GM18858 (cell line): ENCODE measurements around the gene PPP1R14D.

ENCODE experiments used
- ATAC-seq: cut with Tn5 transposase; IDR thresholded peaks from one replicate; pipeline ENCODE4 v1.9.1; 2021; ENCODE audit not compliant: unreplicated experiment

Gene PPP1R14D

DNA sequence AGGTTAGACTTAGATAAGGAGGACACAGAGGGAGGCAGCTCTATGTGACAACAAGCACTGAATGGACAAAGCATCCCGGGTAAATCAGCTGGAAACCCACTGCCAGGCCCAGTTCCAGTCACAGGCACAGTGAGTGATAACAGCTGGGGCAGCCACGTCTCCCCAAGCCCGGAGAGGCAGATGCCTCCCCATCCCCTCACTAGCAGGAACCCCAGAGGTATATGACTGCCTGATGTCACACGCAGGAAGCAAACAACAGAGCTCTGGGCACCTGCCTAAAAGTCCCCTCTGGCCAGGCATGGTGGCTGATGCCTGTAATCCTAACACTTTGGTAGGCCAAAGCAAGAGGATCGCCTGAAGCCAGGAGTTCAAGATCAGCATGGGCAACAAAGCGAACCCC, 40.5 kb downstream of the PPP1R14D start:
- ATAC-seq: no peak

DNA sequence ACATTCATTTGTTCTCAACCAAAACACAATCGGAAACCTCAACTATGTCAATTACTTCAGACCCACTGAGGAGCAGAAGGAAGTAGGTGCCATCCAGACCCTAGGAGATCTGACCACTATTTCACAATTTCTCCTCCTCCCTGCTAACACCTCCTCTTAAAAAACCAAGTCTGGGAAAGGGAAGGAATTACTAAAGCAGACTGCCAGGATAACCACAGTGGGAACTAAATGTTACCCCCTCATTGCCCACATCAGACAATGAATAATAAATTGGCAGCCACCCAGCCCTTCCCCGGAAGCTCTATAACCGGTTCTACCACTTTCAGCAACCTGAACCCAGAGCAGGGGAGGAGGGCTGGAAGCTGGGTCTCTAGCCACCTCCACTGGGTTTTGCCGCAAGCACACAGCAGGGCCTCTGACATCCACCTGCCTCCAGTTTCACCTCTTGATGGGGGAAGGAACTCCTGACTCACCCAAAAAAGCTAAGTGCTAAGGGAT, 41.1 kb downstream of the PPP1R14D start:
- no peak for ATAC-seq

DNA sequence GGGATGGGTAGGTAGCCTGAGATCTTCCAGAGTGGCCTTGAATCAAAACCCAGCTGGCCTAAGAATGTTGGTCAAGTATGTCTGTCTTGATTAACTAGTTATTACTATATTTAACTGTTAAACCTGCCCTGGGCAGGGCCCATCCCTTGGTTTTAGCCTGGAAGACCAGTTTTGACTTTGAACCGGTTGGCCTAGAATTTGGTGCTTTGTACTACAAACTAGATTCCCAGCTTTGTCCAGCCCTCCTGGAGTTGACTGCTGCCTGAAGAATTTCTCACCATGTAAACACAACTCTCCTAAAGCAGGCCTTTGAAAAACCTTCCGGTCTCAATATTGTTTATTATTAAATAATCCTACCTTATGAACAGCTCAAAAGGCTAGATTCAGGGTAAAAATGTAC, 42.7 kb downstream of the PPP1R14D start:
- ATAC-seq: no peak

GRCh38 chr15:40785164-40785563, 43.3 kb downstream of the PPP1R14D start:
- ATAC-seq: no peak

DNA sequence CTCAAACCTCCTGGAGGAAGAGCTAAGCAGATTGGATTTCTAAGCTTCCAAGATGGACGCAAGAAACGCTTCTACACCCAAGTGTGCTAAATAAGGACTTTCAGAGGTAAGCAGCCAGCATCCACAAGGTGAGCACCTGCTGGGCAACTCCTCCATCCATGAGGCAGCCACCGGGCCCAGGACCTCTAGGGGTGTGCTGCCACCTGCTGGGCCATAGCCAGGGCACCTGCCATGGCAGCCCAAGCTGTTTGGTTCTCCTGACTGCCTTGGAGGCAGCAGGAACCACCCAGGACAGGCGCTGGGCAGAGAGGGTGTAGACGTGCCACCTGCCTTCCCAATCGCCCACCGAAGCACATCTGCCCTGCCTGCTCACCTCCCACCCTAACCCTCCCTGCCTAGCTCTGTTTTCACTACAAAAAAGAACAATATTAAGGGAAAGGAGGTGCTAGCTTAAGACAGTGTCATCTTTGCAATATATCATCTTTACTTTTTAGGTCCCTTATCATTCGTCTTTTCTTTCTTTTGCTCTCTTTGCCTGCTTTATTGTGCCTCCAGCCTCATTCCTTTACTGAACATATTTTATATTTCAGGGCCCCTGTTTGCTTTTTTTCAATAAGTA, 45.8 kb downstream of the PPP1R14D start:
- ATAC-seq: no peak

DNA sequence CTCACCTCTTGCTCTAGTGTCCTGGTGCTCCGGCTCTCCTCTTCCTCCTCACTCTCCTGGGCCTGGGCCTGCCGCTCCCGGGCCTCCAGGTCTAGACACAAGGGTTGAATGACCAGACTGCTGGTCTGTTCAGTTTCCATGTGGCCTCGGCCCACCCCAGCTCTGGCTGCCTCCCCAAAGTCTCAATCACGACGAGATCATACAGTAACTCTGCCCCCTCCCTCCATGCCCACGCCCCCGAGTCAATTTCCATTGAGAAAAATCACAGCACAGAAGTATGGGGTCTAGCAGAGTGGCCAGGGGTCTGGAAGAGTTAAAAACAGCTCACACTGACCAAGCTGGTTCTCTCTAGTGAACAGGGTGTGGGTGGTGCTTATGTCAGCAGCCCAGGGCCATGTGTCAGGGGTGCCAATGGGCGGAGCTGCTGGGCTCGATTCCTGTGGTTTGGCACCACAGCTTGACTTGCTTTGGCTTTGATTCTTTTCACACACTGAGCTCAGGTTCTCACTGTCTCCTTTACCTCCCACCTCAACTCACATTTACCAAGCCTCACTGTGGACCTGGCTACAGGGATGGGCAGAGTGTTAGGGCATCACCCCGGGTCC, 51.9 kb downstream of the PPP1R14D start:
- no peak for ATAC-seq

DNA sequence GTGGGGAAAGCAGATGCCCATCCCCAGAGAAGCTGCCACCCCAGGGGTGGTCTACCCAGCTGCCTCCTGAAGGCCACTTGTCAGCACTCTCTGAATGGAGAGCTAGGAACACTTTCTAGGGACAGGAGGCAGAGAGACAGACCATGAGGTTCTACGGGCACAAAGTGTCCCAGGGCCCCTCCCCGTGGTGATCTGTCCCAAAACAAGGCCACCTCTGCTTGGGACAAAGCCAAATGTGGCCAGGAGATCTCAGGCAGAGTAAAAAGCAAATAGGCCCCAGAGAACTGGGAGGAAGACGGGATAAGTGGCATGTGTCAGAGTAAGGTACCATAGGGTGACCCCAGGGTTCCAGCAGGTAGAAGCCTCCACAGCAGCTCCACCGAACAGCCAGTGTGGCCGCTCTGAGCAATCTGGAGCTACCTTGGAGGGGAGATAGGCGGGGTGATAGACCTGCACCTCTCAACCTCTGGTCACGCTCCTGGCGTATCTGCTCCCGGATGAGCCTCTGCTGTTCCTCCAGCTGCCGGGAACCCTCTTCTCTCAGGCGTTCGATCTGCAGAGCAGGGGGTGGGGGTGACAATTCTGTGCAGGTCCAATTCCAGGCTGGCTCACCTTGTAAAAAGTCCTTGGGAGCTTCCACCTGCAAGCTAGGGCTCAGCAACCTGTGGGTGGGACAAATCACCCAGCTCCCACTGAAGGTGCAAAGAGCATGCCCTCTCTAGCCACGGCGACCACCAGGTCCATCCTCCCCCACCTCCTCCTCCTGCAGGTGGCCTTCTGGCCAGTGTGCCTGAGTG, 52.6 kb downstream of the PPP1R14D start:
- ATAC-seq: no peak

DNA sequence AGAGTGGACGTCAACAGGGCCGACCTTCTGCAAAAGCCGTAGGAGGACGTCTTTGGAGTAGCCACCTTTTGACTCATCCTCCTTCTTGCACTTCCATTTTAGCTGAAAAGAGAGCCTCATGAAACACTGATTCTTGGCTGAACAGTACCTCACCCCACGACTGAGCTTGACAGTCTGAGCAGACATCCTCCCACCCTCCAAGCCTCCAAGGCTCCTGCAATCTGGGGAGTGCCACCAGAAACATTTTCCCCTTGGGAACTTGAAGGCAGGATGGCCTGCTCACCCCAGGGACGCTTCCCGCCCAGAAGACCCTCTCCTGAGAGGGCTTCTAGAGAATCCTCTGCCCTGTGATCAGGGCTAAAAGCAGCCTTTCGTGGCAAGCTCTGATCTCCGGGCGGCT, 53.5 kb downstream of the PPP1R14D start:
- no peak for ATAC-seq

- ATAC-seq: no peak
Observed at GRCh38 chr15:40773902-40774301, 54.6 kb downstream of the PPP1R14D start.

DNA sequence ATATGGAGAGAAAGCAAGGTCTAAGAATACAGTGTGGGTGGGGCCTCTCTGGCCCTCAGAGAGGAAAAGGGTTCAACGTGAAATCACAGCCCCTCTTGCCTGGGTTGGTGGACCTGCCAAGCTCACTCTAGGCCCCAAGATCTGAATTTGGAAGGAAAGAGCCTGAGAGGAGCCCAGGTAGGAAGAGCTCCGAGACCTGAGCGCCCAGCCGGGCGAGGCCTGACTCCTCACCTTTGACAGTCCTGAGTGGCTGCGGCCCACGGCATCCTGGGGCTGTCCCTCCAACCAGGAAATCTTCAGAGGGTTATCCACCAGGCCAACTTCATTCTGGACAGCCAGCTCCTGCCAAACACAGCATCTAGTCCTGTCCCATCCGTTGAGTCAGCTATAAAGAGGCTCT, 55.0 kb downstream of the PPP1R14D start:
- ATAC-seq: no peak

GRCh38 chr15:40772014-40772413, 56.5 kb downstream of the PPP1R14D start:
- no peak for ATAC-seq

GRCh38 chr15:40771242-40771641, 57.3 kb downstream of the PPP1R14D start:
- ATAC-seq: no peak

GRCh38 chr15:40770147-40770721, 58.3 kb downstream of the PPP1R14D start:
- no peak for ATAC-seq

DNA sequence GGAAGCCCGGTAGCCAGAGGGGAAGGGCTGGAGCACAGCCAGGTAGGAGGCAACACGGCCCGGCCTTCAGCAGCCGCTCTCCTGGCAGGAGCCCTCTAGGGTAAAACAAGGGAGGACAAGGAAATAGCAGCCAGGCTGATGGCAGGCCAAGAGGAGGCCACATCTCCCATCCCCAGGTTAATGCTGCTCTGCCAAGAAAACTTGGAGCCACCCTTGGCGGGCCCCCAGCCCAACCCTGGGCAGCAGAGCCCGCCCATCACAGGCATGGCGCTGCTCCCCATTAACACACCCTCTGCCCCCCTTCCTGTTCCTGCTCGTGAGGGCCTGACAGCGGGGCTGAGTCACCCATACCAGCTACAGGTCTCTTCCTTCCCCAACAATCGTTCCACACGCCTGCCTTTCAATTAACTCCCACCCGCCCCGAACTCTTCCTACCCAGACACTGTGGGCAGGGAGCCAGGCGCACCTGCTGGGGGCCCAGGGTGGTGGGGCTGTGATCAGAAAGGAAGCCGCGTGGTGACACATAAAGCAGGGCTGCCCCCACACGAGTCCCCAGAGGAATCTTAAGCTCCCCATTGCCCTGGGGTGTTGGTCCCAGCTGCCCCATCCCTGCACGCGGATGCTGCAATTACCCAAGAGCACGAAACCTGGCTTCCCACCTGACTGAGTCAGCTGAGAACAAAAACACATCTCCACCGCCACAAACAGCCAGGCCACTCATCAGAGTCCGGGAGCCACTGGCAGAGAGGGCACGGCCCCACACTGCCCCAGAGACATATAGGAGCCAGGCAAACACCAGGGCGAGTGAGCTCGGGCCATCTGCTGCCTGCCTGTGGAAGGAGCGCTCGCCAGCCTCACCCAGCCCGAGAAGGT, 59.0 kb downstream of the PPP1R14D start, which contains the start of gene C15orf62:
Gene C15orf62 (plus strand): TSS at position 707 of the 873 bp plus-strand sequence. CDS start 516 bp downstream, outside the sequence.
- no peak for ATAC-seq

DNA sequence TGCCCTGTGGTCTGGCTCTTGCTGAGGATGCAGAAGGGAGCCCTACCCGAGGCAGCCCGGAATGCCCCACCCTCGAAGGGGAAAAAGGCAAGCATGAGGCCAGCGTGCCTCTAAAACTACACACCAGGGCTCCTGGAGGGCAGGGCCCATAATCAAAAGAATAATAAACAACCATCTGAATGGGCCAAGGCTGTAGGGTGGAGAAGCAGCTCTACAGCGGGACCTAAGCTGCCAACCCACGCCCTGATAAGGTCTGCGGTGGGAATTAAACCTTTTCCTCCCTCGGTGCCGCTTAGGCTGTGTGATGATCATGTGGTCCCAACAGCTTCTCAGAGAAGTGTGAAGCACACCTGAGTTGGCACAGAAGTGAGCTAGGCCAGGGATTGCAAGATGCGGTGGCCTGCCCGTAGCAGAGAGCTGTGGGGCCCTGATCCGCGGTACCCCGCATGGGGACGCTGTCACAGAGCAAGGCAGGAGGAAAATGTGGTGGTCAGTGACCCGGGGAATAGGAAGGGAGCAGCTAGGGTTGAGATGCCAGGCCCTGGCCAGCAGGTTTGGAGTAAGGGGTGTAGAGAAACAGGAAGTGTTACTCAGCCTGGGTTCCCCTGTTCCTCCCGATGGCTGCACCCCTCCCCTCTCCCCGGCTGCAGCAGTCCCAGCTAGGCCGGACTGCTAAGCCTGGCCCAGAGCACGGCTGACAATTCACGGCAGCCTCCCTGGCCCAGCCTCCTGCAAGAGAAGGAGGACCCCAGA, 59.8 kb downstream of the PPP1R14D start:
- no peak for ATAC-seq

DNA sequence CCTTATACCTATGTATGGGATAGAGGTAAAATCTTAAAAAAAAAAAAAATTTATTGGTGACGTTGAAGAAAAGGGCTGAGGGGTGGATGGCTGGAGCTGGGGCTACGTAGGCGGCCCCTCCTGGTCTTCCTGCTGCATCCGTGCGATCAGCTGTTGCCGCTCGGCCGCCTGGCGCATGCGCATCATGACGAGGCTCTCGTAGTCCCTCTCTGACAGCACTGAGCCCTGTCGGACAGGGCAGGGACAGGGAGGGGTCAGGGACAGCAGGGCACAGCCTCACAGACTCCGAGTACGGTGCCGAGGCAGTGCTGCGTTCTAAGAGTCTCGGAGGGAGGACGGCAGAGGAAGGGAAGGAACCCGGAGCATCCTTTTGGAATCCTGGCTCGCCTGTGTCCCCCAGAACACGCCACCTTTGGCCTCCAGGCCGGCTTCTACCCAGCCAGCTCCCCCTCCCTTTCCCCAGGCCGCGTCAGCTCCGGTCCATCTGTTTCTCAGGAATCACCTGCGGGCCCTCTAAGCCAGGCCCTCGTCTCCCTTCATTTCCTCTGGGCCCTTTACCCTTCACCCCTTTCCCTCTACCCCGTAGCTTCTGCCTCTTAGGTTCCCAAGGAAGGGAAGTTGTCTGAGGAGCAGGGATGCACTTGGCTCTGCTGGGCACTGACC, 60.5 kb downstream of the PPP1R14D start:
- ATAC-seq: no peak

DNA sequence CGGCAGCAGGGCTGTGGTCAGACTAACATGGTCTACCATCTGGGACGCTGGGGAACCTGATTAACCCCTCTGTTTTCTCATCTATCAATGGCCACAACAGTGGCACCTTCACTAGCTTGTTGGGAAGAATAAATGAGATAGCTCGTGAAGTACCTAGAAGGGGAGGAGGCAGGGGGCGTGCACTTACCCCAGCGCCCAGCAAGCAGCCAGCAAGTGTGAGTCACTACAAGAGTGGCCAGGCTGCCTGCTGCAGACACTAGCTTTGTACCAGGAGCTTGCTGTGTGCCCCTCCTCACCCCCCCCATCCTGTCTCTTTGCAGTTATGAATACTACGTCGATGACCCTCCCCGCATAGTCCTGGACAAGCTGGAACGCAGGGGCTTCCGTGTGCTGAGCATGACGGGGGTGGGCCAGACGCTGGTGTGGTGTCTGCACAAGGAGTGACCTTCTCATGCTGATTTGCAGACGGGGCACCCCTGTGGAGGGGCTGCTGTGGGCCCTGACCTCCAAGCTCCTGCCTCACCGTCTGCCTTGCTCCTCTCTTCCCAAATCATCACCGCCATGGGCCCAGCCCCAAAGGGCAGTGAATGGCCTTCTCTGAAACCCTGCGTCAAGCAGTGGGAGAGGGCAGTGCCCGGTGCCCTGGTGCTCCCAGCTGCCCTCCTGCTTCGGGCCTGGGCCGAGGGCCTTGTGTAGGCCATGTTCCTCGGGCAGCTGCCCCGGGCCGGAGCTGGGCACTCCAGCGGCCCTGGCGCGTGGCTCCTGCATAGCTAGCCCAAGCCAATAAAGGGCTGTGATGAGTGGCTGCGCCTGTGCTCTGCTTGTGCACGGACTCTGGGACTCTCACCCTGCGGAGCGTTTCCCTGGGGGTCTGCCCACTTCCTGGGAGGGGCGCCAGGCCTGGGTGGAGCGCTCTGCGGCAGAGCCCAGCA, 61.3 kb downstream of the PPP1R14D start:
- ATAC-seq: no peak

GRCh38 chr15:40766194-40766815, 62.2 kb downstream of the PPP1R14D start:
- ATAC-seq: no peak
